ENCODE measurements around the gene STK17A. TPM values are rescaled to one million over a fixed set of nuclear protein-coding genes. Genes with fewer than 3 reads are reported as not detected.

STK17A gene
- total RNA-seq, 4 donors from 2014 or later: 14.6 to 31.5 (median 27.3) TPM

Other genes with a start within 250 kb of the STK17A start
- 10 to 100 TPM; 20.6 to 48.9 (median 33.2) TPM for gene COA1, start 146.4 kb downstream of the STK17A start, total RNA-seq
- gene BLVRA, start 175.6 kb downstream of the STK17A start, total RNA-seq: 100 to 1,000 TPM in 2 of 4 donors, 10 to 100 TPM in 2; 65.6 to 113 (median 92.6) TPM

Data from gastroesophageal sphincter (tissue), 4 donors.